HEK293 (cell line): ENCODE data around the gene ANKRD35.

Source experiments
- EGR2 ChIP-seq: fragments of 450-650 bp; formaldehyde crosslinking; IDR thresholded peaks from 2 replicates; pipeline ENCODE4 v1.5.1; 2016; ENCODE audit warnings: low read depth, missing biosample characterization, missing genetic modification characterization
- KLF9 ChIP-seq: fragments of 450-650 bp; formaldehyde crosslinking; IDR thresholded peaks from 2 replicates; pipeline ENCODE4 v1.5.1; 2016; ENCODE audit warnings: missing biosample characterization, missing genetic modification characterization, low read depth
- SCRT1 ChIP-seq: fragments of 450-650 bp; formaldehyde crosslinking; IDR thresholded peaks from 2 replicates; pipeline ENCODE4 v1.5.1; 2016; ENCODE audit warnings: missing biosample characterization, missing genetic modification characterization, borderline replicate concordance
- ZBTB21 ChIP-seq: fragments of 450-650 bp; formaldehyde crosslinking; IDR thresholded peaks from 2 replicates; pipeline ENCODE4 v1.5.1; 2017; ENCODE audit warnings: missing biosample characterization, missing genetic modification characterization
- ZBTB26 ChIP-seq: fragments of 450-650 bp; formaldehyde crosslinking; optimal IDR thresholded peaks from 2 replicates; pipeline ENCODE3; 2016; ENCODE audit warnings: missing biosample characterization, mild to moderate bottlenecking, missing genetic modification characterization
- ZBTB48 ChIP-seq: fragments of 450-650 bp; formaldehyde crosslinking; IDR thresholded peaks from 2 replicates; pipeline ENCODE4 v1.5.1; 2016; ENCODE audit warnings: missing biosample characterization, missing genetic modification characterization
- ZNF138 ChIP-seq: fragments of 450-650 bp; formaldehyde crosslinking; IDR thresholded peaks from 2 replicates; pipeline ENCODE4 v1.5.1; 2016; ENCODE audit warnings: missing biosample characterization, missing genetic modification characterization, borderline replicate concordance
- ZNF19 ChIP-seq: fragments of 450-650 bp; formaldehyde crosslinking; IDR thresholded peaks from 2 replicates; pipeline ENCODE4; 2016; ENCODE audit warnings: missing biosample characterization, missing genetic modification characterization, low read depth
- ZNF214 ChIP-seq: fragments of 450-650 bp; formaldehyde crosslinking; IDR thresholded peaks from 2 replicates; pipeline ENCODE4 v1.5.1; 2017; ENCODE audit warnings: missing biosample characterization, mild to moderate bottlenecking, missing genetic modification characterization, borderline replicate concordance
- ZNF366 ChIP-seq: fragments of 450-650 bp; formaldehyde crosslinking; conservative IDR thresholded peaks from 2 replicates; pipeline ENCODE4 v1.5.1; 2016; ENCODE audit warnings: missing biosample characterization, missing genetic modification characterization
- ZNF398 ChIP-seq: fragments of 450-650 bp; formaldehyde crosslinking; IDR thresholded peaks from 2 replicates; pipeline ENCODE4 v1.5.1; 2017; ENCODE audit warnings: missing biosample characterization, missing genetic modification characterization
- ZNF416 ChIP-seq: fragments of 450-650 bp; formaldehyde crosslinking; IDR thresholded peaks from 2 replicates; pipeline ENCODE4 v1.5.1; 2016; ENCODE audit warnings: missing biosample characterization, missing genetic modification characterization
- ZNF423 ChIP-seq: fragments of 450-650 bp; formaldehyde crosslinking; IDR thresholded peaks from 2 replicates; pipeline ENCODE4 v1.5.1; 2016; ENCODE audit warnings: missing biosample characterization, missing genetic modification characterization
- ZNF433 ChIP-seq: fragments of 450-650 bp; formaldehyde crosslinking; IDR thresholded peaks from 2 replicates; pipeline ENCODE4 v1.5.1; 2016; ENCODE audit warnings: missing biosample characterization, missing genetic modification characterization, low read depth
- ZNF548 ChIP-seq: fragments of 450-650 bp; formaldehyde crosslinking; IDR thresholded peaks from 2 replicates; pipeline ENCODE4 v1.5.1; 2016; ENCODE audit warnings: missing biosample characterization, missing genetic modification characterization
- ZNF558 ChIP-seq: fragments of 450-650 bp; formaldehyde crosslinking; IDR thresholded peaks from 2 replicates; pipeline ENCODE4 v1.5.1; 2016; ENCODE audit warnings: missing biosample characterization, missing genetic modification characterization
- ZNF621 ChIP-seq: fragments of 450-650 bp; formaldehyde crosslinking; IDR thresholded peaks from 2 replicates; pipeline ENCODE4 v1.5.1; 2017; ENCODE audit warnings: missing biosample characterization, missing genetic modification characterization
- ZNF624 ChIP-seq: fragments of 450-650 bp; formaldehyde crosslinking; IDR thresholded peaks from 2 replicates; pipeline ENCODE4 v1.5.1; 2017; ENCODE audit warnings: missing biosample characterization, missing genetic modification characterization
- ZNF645 ChIP-seq: fragments of 450-650 bp; formaldehyde crosslinking; IDR thresholded peaks from 2 replicates; pipeline ENCODE4; 2016; ENCODE audit warnings: missing biosample characterization, missing genetic modification characterization
- ZNF658 ChIP-seq: fragments of 450-650 bp; formaldehyde crosslinking; IDR thresholded peaks from 2 replicates; pipeline ENCODE4; 2016; ENCODE audit warnings: missing biosample characterization, missing genetic modification characterization
- ZNF660 ChIP-seq: fragments of 450-650 bp; IDR thresholded peaks from 2 replicates; pipeline ENCODE4 v1.5.1; 2018; ENCODE audit warnings: missing biosample characterization, mild to moderate bottlenecking, missing genetic modification characterization
- ZNF664 ChIP-seq: fragments of 450-650 bp; formaldehyde crosslinking; IDR thresholded peaks from 2 replicates; pipeline ENCODE4 v1.5.1; 2016; ENCODE audit warnings: missing biosample characterization, missing genetic modification characterization
- ZNF677 ChIP-seq: fragments of 450-650 bp; IDR thresholded peaks from 2 replicates; pipeline ENCODE4 v1.5.0; 2018; ENCODE audit warnings: missing biosample characterization, mild to moderate bottlenecking, missing genetic modification characterization, moderate library complexity
- ZNF791 ChIP-seq: fragments of 450-650 bp; formaldehyde crosslinking; IDR thresholded peaks from 2 replicates; pipeline ENCODE4 v1.5.1; 2016; ENCODE audit warnings: missing biosample characterization, missing genetic modification characterization
- ZSCAN23 ChIP-seq: fragments of 450-650 bp; formaldehyde crosslinking; IDR thresholded peaks from 2 replicates; pipeline ENCODE4 v1.5.1; 2016; ENCODE audit warnings: missing biosample characterization, missing genetic modification characterization
- ZSCAN5A ChIP-seq: fragments of 450-650 bp; formaldehyde crosslinking; IDR thresholded peaks from 2 replicates; pipeline ENCODE4 v1.5.1; 2016; ENCODE audit warnings: missing biosample characterization, missing genetic modification characterization
- TF ChIP-seq, protein P1 (sequence below): fragments of 450-650 bp; formaldehyde crosslinking; IDR thresholded peaks from 2 replicates; pipeline ENCODE4 v1.5.1; 2016; ENCODE audit warnings: missing biosample characterization, missing genetic modification characterization
- TF ChIP-seq, protein P2 (sequence below): fragments of 450-650 bp; formaldehyde crosslinking; IDR thresholded peaks from 2 replicates; pipeline ENCODE4 v1.5.1; 2016; ENCODE audit warnings: missing biosample characterization, missing genetic modification characterization

Gene ANKRD35

GRCh38 chr1:145823565-145824498 lies 61.8 kb downstream of the ANKRD35 start, which contains the start of the genes POLR3C and RNF115 (continued):
- TF ChIP-seq, protein P1, sequence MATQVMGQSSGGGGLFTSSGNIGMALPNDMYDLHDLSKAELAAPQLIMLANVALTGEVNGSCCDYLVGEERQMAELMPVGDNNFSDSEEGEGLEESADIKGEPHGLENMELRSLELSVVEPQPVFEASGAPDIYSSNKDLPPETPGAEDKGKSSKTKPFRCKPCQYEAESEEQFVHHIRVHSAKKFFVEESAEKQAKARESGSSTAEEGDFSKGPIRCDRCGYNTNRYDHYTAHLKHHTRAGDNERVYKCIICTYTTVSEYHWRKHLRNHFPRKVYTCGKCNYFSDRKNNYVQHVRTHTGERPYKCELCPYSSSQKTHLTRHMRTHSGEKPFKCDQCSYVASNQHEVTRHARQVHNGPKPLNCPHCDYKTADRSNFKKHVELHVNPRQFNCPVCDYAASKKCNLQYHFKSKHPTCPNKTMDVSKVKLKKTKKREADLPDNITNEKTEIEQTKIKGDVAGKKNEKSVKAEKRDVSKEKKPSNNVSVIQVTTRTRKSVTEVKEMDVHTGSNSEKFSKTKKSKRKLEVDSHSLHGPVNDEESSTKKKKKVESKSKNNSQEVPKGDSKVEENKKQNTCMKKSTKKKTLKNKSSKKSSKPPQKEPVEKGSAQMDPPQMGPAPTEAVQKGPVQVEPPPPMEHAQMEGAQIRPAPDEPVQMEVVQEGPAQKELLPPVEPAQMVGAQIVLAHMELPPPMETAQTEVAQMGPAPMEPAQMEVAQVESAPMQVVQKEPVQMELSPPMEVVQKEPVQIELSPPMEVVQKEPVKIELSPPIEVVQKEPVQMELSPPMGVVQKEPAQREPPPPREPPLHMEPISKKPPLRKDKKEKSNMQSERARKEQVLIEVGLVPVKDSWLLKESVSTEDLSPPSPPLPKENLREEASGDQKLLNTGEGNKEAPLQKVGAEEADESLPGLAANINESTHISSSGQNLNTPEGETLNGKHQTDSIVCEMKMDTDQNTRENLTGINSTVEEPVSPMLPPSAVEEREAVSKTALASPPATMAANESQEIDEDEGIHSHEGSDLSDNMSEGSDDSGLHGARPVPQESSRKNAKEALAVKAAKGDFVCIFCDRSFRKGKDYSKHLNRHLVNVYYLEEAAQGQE: peak; percentile 39; the same call in 1 of the 2 replicates
- TF ChIP-seq EGR2 (tag by site-specific recombination) (no peak), SCRT1 (tag by site-specific recombination) (no peak), ZNF677 (tag by site-specific recombination) (no peak), ZNF398 (tag by site-specific recombination) (0 out of 2 replicates have a peak, but pooled peaks have one; percentile 25), ZNF660 (tag by site-specific recombination) (peak; percentile 97), ZNF621 (tag by site-specific recombination) (no peak), ZNF433 (tag by site-specific recombination) (no peak), ZNF548 (tag by site-specific recombination) (no peak), ZBTB48 (tag by site-specific recombination) (no peak), ZNF416 (tag by site-specific recombination) (no peak), ZNF664 (no peak), KLF9 (tag by site-specific recombination) (peak; percentile 60; the same call in 1 of the 2 replicates), ZNF138 (no peak), ZNF658 (tag by site-specific recombination) (no peak), ZNF645 (tag by site-specific recombination) (no peak), ZSCAN23 (peak; percentile 63; the same call in 1 of the 2 replicates), ZNF214 (tag by site-specific recombination) (no peak), ZBTB21 (no peak), ZNF366 (tag by site-specific recombination) (peak; percentile 93), ZNF19 (no peak), ZNF624 (no peak), ZNF423 (tag by site-specific recombination) (no peak; the same call in 1 of the 2 replicates), ZNF558 (tag by site-specific recombination) (peak; percentile 66; the same call in 1 of the 2 replicates), ZBTB26 (tag by site-specific recombination) (peak; percentile 88), ZNF791 (tag by site-specific recombination) (no peak), ZSCAN5A (peak; percentile 10; the same call in 1 of the 2 replicates)
- TF ChIP-seq, protein P2, sequence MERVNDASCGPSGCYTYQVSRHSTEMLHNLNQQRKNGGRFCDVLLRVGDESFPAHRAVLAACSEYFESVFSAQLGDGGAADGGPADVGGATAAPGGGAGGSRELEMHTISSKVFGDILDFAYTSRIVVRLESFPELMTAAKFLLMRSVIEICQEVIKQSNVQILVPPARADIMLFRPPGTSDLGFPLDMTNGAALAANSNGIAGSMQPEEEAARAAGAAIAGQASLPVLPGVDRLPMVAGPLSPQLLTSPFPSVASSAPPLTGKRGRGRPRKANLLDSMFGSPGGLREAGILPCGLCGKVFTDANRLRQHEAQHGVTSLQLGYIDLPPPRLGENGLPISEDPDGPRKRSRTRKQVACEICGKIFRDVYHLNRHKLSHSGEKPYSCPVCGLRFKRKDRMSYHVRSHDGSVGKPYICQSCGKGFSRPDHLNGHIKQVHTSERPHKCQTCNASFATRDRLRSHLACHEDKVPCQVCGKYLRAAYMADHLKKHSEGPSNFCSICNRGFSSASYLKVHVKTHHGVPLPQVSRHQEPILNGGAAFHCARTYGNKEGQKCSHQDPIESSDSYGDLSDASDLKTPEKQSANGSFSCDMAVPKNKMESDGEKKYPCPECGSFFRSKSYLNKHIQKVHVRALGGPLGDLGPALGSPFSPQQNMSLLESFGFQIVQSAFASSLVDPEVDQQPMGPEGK (tag by site-specific recombination): peak; percentile 68
